GM19025 (cell line): ENCODE data around the gene PCCA.
"Not testable (repeated sequence)": the region's sequence is repeated elsewhere in the genome, so short reads cannot be mapped to it uniquely, and the experiment has no call there.

Source experiments
- ATAC-seq: cut with Tn5 transposase; IDR thresholded peaks from one replicate; pipeline ENCODE4 v1.9.1; 2021; ENCODE audit warnings: mild to moderate bottlenecking, low read depth, moderate library complexity; ENCODE audit not compliant: unreplicated experiment

Gene PCCA

GRCh38 chr13:100515410-100515800 lies 426.5 kb downstream of the PCCA start:
- ATAC-seq = no peak

DNA sequence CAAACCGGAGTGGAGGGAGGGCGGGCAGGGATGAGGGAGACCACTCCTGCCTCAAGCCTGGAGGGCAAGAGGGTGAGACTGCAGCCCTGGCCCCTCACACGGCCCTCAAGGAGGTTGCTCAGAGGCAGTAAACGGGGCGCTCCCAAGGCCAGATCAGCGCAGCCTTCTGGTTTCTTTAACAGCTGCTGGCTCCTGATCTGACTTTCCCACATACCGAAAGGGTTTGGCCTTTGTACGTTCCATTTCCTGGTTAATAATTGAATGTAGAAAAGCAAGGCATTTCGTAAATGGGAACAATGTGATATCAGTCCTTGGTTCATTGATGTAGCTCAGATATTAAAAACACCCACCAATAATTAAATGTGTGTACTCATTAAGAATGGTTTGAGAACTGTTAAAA lies 428.2 kb downstream of the PCCA start:
- no peak for ATAC-seq

GRCh38 chr13:100517728-100518127 lies 428.8 kb downstream of the PCCA start:
- ATAC-seq = no peak

DNA sequence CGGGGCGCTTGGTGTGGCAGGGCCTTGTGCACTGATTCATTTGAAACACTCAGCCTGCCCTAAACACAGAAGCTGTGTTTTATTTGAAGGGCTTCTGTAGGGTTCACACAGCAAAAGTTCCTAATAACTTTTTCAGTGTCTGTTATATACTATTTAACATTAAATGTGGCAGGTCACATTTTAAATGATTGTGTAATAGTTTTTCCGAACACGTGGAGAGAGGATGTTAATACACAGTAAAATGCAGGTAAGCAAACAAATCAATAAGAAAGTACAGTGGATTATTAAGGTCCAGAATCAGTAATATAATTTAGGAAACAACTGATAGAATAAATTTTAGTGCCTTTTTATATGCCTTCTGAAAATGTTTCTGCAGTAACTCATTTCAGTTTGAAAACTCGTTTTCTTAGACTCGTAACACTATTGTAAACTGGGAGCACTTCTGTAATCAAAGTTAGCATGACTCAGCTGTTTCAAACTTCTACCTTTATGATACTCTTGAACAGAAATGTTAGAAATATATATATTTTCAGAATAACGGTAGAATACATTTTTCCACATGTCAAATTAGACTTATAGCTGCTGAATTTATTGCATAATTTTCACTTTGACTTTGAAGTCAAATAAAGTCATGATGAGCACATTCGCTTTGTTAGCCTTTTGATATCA lies 429.6 kb downstream of the PCCA start:
- ATAC-seq = no peak

DNA sequence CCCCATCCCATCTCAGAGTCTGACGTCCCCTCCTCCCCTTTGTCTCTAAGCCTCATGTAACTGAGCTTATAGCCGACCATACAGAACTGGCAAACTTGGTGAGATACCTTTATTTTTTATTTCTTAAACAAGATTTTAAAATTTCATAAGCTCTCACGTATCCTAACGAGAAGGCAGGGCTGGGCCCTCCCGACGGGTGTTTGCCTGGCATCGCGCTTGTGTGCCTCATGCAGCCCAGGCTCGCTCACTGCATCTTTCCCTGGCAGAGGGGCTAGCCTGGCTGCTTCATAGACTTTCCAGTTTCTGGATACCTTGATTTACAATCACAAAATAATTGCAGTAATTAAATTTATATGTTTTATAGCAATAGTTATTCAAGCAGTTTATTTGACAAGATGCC lies 430.7 kb downstream of the PCCA start:
- no peak for ATAC-seq

DNA sequence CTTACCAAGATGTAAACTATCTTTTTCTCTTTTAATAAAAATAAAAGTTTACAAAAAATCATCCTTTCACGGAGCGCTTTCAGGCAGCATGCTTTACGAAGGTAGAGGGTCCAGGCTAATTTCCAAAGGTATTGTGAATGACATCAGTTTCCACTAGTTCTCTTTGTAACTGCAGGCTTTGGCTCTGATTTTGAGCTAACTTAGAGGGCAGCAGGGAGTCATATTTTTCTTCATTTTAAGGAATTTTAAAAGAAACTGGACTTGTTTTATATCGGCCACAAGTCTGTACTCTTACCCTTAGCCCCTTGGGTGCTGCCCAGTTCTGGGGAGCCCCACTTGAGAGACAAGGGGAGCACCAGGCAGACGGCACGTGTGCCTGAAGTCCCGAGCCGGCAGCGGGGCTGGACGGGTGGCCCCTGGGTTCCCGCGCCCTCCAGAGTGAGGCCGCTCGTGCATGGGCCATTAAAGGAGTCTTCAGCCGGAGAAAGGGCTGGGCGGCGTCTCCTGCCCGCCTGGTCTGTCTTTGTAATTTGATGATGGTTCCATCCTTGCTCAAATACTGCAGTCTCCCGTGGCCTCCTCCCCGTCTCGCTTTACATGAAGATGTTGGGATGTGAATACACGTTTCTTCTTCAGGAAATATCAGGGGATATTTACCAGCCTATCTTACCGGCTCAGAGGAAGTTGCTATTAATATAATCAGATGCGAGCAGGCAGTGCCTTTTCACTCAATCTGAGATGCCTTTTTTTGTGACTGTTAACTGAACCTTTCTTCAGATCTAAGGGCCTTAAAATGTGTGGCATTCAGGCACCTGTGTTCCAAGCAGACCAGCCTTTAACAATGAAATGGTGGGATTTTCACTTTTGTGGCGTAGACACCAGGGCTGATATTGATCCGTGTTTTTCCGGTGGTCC lies 432.3 kb downstream of the PCCA start:
- ATAC-seq = no peak

- ATAC-seq = no peak
Measured at GRCh38 chr13:100521851-100522617, 433.1 kb downstream of the PCCA start.

- ATAC-seq = no peak
Measured at GRCh38 chr13:100522618-100523309, 433.9 kb downstream of the PCCA start.

GRCh38 chr13:100523411-100523810 lies 434.5 kb downstream of the PCCA start:
- no peak for ATAC-seq

DNA sequence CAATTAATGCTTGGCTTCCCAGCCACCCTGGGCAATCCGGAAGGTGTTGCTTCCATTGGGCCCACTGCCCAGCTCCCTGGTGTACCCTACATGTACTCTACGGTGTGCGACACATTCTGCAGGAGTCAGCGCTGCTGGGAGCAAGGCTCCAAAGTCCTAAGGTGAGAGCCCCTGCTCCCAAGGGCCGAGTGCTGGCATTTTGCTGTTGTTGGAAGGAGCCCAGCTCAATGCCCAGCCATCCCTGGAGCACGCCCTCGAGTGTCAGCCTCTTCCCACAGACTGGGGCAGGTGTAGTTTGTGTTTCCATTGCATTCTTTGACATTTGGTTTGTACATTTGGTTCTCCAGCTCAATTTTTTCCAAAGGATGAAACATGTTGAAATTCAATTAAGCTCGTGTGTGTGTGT lies 435.1 kb downstream of the PCCA start:
- no peak for ATAC-seq

GRCh38 chr13:100524688-100525087 lies 435.8 kb downstream of the PCCA start:
- ATAC-seq = not testable (repeated sequence)

GRCh38 chr13:100525453-100526317 lies 436.8 kb downstream of the PCCA start:
- no peak for ATAC-seq

DNA sequence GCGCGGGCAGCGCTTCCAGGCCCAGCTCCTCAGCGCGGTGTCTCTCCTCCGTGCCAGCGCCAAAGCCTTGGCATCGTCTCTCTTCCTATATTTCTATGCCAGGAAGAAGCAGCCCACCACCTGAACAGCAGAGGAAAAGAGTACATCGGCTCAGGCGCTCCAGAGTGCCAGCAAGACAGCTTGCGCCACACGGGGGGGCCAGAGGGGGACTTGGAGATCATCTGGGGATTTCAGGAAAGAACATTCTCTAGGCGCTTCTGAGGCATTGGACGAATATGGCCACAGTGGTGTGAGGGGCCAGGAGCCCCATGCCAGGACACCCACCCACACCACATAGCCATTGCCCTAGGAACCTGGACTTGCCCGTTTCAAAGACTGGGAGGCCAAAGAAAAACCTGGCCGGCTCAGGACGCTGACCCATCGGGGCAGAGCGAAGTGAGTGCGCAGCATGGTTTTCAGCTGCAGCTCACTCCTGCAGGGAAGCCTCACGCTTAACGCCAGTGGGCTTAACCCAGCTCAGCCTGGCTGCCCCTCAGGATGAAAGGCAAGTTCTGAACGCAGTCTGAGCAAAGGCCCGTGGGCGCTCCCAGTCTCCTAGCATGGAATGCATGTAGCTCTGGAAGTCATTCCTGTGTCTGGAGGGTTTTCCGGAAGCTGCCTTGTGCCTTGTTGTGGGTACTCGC lies 437.6 kb downstream of the PCCA start:
- ATAC-seq = no peak

DNA sequence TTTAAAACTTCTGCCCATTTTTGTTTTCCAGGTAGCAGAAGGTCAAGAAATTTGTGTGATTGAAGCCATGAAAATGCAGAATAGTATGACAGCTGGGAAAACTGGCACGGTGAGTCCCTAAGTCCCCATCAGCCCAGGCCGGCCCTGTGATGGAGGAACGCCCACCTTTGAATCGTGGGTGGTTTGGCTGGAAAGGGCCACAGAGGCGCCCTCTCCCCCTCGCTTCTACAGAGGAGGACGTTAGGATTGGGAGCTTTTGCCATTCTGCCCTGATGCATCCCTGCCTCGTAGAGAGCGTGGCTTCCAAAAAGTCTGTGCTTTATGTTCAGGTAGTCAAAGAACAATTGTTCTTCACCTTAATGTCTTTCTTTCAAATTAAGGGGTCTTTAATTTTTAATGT lies 438.8 kb downstream of the PCCA start:
- ATAC-seq = no peak

DNA sequence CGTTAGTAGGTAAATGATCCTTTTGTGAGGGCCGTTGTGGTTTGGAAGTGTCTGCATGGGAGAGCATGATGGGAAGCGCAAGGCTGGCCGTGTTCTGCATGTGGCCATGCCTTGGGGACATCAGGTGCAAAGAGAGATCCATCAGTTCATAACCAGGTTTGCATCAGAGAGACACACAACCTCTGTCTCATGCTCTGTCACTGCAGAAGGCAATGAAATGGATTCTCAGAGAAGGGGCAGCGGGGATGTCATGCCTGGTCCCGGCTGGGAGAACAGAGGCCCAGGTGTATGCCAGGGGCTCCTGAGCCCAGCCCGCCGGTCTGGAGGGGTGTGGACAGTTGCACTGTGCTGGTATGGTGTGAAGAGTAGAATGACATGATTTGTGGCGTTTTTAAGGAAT lies 439.5 kb downstream of the PCCA start:
- ATAC-seq = no peak

DNA sequence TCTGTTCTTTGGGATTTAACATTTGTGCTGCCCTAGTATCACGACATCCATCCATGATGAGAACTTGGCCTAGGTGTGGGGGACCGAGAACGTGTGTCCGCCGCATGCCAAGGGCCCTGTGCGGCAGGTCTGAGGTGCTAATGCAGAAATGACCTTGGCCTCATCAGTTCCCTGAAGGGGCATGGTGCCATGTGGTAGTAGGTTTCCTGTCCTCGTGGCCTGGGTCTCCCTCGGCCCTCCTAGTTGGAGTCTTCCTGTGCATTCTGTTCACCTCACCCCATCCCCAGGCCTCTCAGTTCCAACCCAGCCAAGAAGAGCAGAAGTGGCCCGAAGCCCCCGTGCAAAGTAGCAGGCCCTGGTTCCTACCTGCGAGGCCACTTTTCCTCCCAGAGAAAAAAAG lies 439.9 kb downstream of the PCCA start:
- no peak for ATAC-seq

DNA sequence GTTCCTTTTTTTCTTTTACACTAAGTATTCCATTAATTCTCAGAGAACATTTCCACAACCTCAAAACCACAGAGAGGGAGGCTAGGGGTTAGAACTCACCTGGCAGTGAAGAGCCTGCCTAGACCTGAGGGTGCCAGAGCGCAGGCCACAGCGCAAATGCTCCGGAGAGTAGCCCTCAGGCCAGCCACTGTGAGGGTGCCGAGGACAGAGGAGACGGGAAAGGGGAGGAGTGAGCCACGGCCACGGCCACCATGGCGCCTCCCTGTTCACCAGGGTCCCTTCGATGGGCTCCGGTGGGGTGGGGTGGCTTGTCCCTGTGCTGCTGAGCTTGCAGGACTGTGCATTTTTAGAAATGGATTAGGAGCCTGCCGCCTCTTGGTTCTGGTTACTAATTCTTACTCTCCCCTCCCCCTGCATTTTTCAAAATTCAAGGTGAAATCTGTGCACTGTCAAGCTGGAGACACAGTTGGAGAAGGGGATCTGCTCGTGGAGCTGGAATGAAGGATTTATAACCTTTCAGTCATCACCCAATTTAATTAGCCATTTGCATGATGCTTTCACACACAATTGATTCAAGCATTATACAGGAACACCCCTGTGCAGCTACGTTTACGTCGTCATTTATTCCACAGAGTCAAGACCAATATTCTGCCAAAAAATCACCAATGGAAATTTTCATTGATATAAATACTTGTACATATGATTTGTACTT lies 440.9 kb downstream of the PCCA start:
- no peak for ATAC-seq

DNA sequence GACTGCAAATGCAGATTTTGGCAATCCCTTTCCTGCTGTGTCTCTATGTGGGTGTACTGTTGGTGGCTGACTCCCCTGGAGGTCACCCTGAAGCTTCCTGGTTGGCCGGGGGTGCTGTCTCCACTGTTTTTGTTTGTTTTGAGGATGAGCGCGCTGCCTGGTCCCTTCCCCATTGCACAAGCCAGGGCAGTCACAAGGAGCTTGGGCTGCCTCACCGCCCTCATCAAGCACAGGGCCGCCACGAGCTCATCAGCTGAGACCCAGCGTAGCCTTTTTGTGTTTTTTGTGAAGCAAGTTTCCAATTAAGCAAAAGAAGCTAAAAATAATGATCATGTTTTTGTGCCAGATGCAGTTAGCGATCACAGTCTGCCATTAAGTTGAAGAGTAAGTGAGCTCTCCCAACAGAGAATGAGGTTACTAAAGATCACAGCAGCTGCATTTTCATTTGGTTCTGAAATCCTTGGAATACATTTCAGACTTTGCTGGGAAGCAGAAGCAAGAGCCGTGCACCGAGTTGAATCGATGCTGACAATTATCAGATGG lies 441.8 kb downstream of the PCCA start:
- no peak for ATAC-seq
